Fibroblast of lung (primary cell): ENCODE data around the gene ACCS. TPM values are rescaled to one million over a fixed set of nuclear protein-coding genes. Genes with fewer than 3 reads are reported as not detected.

Source experiments
- DNase-seq, 2 donors: peaks; one replicate each; pipeline versions ENCODE4 v3.0.0 to v3.0.0-alpha.2; 2010; ENCODE audit warnings: low read depth in 2 of 2
- H2AFZ ChIP-seq: 2 replicates; pipeline ENCODE4 v1.5.1; 2012; ENCODE audit warnings: low read length, control low read depth, inconsistent platforms
- H3K27ac ChIP-seq: 2 replicates; pipeline ENCODE4 v1.5.1; 2011; ENCODE audit warnings: low read length, control low read depth; ENCODE audit not compliant: insufficient read depth
- H3K27me3 ChIP-seq: 2 replicates; pipeline ENCODE4 v1.5.1; 2011; ENCODE audit warnings: mild to moderate bottlenecking, low read length; ENCODE audit not compliant: control insufficient read depth, insufficient read depth
- H3K36me3 ChIP-seq: 2 replicates; pipeline ENCODE4 v1.5.1; 2011; ENCODE audit warnings: low read length; ENCODE audit not compliant: control insufficient read depth, insufficient read depth
- H3K4me1 ChIP-seq: 2 replicates; pipeline ENCODE4 v1.5.1; 2011; ENCODE audit warnings: low read length; ENCODE audit not compliant: control insufficient read depth, insufficient read depth; ENCODE audit errors: extremely low read depth
- H3K4me2 ChIP-seq: 2 replicates; pipeline ENCODE4 v1.5.1; 2011; ENCODE audit warnings: low read length, control low read depth; ENCODE audit not compliant: insufficient read depth; ENCODE audit errors: extremely low read depth
- H3K4me3 ChIP-seq, 4 experiments: fragments of 200-600 bp in 1 of 4; sonication (generic) in 1 of 4; replicated peaks in 1 of 4; 2 replicates each; pipeline ENCODE4 v1.5.1; 2011 to 2016; ENCODE audit warnings: low read length in 4 of 4, low read depth in 3 of 4, mild to moderate bottlenecking in 3 of 4, control low read depth in 2 of 4, inconsistent platforms in 1 of 4, mixed read lengths in 1 of 4; ENCODE audit not compliant: insufficient read depth in 1 of 4; ENCODE audit errors: control extremely low read depth in 1 of 4
- H3K79me2 ChIP-seq: 2 replicates; pipeline ENCODE4 v1.5.1; 2012; ENCODE audit warnings: mild to moderate bottlenecking, low read length, inconsistent platforms; ENCODE audit not compliant: control insufficient read depth, insufficient read depth
- H3K9ac ChIP-seq: 2 replicates; pipeline ENCODE4 v1.5.1; 2011; ENCODE audit warnings: mild to moderate bottlenecking, low read length, control low read depth; ENCODE audit not compliant: insufficient read depth
- H3K9me3 ChIP-seq: 2 replicates; pipeline ENCODE4 v1.5.1; 2012; ENCODE audit warnings: low read depth, low read length; ENCODE audit not compliant: control insufficient read depth, insufficient read depth
- H4K20me1 ChIP-seq: 2 replicates; pipeline ENCODE4 v1.5.1; 2011; ENCODE audit warnings: low read length; ENCODE audit not compliant: control insufficient read depth, insufficient read depth; ENCODE audit errors: extremely low read depth
- CTCF ChIP-seq, 2 donors: IDR thresholded peaks in 1 of 2; conservative IDR thresholded peaks in 1 of 2; 1 replicate in 1 of 2; 2 replicates in 1 of 2; pipeline ENCODE4 v1.5.1; 2011 to 2012; ENCODE audit warnings: low read length in 2 of 2, control low read depth in 1 of 2, inconsistent platforms in 1 of 2, low read depth in 1 of 2, mild to moderate bottlenecking in 1 of 2
- EZH2 ChIP-seq: IDR thresholded peaks from 2 replicates; pipeline ENCODE4 v1.5.1; 2012; ENCODE audit warnings: low read length, control low read depth, mild to moderate bottlenecking; ENCODE audit errors: missing control alignments
- polyA plus RNA-seq, 2 donors: library from polyadenylated mRNA; depleted of rRNA in 1 of 2; stranded (reverse) in 1 of 2; unstranded in 1 of 2; fragments of >200 nt; gene quantifications; 2 replicates each; pipeline ENCODE4 v1.2.1, GENCODE V29; 2011 to 2012; ENCODE audit warnings: missing spikeins in 1 of 2
- total RNA-seq: library from RNA; depleted of rRNA; stranded (reverse); fragments of >200 nt; gene quantifications from 2 replicates; pipeline ENCODE4 v1.2.1, GENCODE V29; 2014

Gene ACCS
- total and polyA plus RNA-seq, 2 donors (not counting 1 experiment from before 2014, with no cell fraction given): 13.7 to 14.2 TPM

- Histone ChIP-seq H3K36me3 (no peaks in the 10 kb centered on the region), H4K20me1 (no peaks in the 10 kb centered on the region), H3K4me1 (peaks cover 2% of the 10 kb centered on the region), H3K27me3 (no peaks in the 10 kb centered on the region), H3K4me3 (no peak overlapping the region), H3K9me3 (no peaks in the 10 kb centered on the region), H3K4me2 (no peak overlapping the region), H3K79me2 (peaks cover 13% of the 10 kb centered on the region), H2AFZ (no peak overlapping the region), H3K27ac (no peak overlapping the region), H3K9ac (no peak overlapping the region)
- no peak for DNase-seq
- TF ChIP-seq CTCF (conservative IDR thresholded peaks at IDR 0.05 in 1 of 2, IDR thresholded peaks at IDR 0.05 in 1 of 2; ENCODE audit: low read depth in 1 of 2, low read length in 2 of 2) (no peak), EZH2 (no peak)
Observed at GRCh38 chr11:44101098-44101497, 35.0 kb downstream of the ACCS start.

GRCh38 chr11:44104481-44105294 is 38.6 kb downstream of the ACCS start:
- Histone ChIP-seq H3K4me3 (no peak overlapping the region), H3K79me2 (peaks cover 1% of the 10 kb centered on the region), H3K36me3 (no peaks in the 10 kb centered on the region), H3K4me2 (no peak overlapping the region), H3K9ac (no peak overlapping the region), H3K27me3 (no peaks in the 10 kb centered on the region), H3K4me1 (no peaks in the 10 kb centered on the region), H3K27ac (no peak overlapping the region), H2AFZ (no peak overlapping the region), H3K9me3 (no peaks in the 10 kb centered on the region), H4K20me1 (no peaks in the 10 kb centered on the region)
- peak in 1 of 2 donors; percentile 23 for DNase-seq
- no peak for TF ChIP-seq EZH2
- TF ChIP-seq CTCF (conservative IDR thresholded peaks at IDR 0.05 in 1 of 2, IDR thresholded peaks at IDR 0.05 in 1 of 2; ENCODE audit: low read depth in 1 of 2, low read length in 2 of 2): peak in 1 of 2 donors; percentile 15

- Histone ChIP-seq H3K9ac (no peak overlapping the region), H3K9me3 (no peaks in the 10 kb centered on the region), H3K4me3 (no peak overlapping the region), H3K79me2 (no peaks in the 10 kb centered on the region), H3K36me3 (peaks cover 2% of the 10 kb centered on the region), H3K4me2 (no peak overlapping the region), H3K27ac (no peak overlapping the region), H2AFZ (no peak overlapping the region), H3K4me1 (no peaks in the 10 kb centered on the region), H4K20me1 (no peaks in the 10 kb centered on the region), H3K27me3 (no peaks in the 10 kb centered on the region)
- TF ChIP-seq CTCF (conservative IDR thresholded peaks at IDR 0.05 in 1 of 2, IDR thresholded peaks at IDR 0.05 in 1 of 2; ENCODE audit: low read depth in 1 of 2, low read length in 2 of 2): no peak
- no peak for TF ChIP-seq EZH2
- DNase-seq: no peak
Observed at GRCh38 chr11:44108260-44108659, 42.2 kb downstream of the ACCS start.
